ENCODE data around the gene MAMDC4.
"Not testable (repeated sequence)": the region's sequence is repeated elsewhere in the genome, so short reads cannot be mapped to it uniquely, and the experiment has no call there.

Gene MAMDC4

DNA sequence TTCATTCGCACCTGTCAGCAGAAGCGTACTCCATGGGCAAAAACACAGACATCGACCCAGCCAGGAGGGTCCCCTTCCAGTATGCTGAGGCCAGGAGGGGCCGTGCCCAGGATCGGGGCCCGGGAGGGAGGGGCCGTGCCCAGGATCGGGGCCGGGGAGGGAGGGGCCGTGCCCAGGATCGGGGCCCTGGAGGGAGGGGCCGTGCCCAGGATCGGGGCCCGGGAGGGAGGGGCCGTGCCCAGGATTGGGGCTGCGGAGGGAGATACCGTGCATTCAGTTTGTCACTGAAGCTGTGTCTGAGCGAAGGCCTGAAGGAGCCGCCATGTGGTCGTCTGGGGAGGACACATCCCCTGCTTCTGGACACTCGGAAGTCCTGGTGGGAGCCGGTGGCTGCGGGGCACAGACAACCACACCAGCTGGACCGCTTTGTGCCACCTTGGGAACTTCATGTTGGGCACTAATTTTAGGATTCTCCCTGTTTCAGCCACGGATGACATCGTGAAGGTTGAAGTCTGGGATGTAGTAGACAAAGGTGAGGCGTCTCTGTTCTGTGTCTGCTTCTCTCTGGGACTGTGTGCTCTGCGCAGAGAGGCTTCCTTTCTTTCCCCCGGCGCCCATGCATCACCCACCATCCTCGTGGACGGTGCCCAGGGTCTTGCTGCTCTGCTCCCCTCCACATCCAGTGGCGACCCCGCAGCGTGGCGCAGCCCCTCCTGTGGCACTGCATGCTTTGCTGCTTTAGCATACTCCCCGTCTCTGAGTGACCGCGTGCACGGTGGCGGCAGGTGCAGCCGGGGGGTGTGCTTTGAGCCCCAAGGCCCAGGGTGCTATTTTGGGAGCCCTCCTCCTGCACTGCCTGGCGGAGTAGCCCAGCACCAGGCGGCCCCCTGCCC, 26.6 kb upstream of the MAMDC4 start:
- no peak for DNase-seq

DNA sequence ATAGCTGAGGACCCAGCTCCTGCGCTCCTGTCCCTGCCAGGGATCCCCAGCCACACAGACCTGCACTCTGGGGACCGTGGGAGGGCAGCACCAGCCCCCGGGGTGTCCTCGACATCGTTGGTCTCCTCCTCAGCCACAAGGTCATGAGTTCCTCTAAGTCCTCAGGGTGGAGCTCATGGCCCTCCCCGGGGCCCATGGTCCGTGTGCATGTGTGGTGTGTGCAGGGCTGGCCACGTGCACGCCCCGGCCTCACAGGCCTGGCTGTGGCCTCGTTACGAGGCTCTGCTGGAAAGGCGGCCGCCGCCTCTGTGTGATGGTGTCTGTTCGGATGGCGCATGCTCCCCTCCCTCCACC, 26.0 kb upstream of the MAMDC4 start:
- DNase-seq: no peak

DNA sequence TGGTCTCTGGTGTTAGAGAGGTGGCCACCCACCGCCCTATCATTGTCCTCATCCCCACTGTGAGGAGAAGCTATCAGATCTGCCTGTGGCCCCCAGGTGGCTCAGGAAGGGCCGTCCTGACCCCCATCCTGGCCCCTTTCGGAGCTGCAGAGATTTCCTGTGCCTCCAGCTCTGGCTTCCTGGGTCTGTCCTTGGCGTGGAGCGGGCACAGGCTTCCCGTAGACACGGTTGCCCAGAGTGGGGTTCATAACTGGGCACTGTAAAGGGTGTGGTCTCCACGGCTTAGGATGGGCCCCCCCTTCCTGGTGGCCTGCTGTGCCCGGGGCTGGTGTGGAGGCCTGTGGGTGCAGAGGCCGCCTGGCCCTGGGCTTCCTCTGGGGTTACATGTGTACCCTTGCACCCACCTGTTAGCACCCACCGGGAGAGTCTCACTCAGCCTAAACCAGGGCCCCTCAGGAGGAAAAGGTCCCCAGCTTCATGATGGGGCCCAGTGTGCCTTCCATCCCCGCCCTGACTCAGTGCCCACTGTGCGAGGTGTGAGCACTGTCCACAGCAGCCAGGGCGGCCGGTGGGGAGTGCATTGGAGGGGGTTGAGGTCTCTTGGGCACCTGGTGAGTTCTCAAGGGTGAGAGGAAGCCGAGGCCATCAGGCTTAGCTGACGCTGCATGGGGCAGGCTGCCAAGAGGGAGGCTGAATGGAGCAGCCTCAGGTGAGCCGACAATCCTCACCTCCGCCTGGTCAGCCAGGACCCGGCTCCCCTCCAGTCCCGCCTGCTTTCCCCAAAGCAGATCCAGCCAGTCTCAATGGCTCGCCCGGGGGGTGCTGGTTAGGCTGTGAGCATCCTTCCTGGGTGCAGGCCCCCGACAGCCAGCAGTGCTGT, 25.2 kb upstream of the MAMDC4 start:
- no peak for DNase-seq

DNA sequence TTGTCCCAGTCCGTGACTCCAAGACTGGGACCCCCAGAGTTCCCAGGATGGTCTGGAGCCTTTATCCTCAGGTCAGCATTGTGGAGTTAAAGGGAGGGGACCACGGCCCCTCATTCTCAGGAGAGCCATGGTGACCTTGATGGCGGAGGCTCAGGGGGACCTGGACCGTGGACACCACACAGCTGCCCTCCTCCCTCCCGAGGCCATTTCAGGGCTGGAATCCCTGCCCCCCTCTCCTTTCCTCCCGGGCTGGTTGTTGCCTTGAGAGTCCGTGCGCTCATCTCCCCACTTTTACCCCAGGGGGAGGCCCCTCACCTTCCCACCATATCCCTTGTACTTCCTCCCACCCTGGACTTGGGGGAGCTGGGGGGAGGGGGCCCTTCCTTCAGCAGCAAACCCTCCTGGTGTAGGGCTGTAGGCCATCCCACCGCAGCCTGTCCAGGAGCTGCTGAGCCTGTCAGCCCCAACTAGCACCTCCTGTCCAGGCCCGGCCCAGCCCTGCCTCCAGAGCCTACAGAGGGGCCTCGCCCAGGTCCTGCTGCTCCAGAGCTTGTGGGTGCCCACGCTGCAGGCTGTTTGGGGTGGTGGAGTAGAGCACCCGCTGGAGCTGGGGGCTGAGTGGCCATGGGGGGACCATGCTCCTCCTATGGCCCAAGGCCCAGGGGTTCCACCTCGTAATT, 24.2 kb upstream of the MAMDC4 start:
- no peak for DNase-seq

DNA sequence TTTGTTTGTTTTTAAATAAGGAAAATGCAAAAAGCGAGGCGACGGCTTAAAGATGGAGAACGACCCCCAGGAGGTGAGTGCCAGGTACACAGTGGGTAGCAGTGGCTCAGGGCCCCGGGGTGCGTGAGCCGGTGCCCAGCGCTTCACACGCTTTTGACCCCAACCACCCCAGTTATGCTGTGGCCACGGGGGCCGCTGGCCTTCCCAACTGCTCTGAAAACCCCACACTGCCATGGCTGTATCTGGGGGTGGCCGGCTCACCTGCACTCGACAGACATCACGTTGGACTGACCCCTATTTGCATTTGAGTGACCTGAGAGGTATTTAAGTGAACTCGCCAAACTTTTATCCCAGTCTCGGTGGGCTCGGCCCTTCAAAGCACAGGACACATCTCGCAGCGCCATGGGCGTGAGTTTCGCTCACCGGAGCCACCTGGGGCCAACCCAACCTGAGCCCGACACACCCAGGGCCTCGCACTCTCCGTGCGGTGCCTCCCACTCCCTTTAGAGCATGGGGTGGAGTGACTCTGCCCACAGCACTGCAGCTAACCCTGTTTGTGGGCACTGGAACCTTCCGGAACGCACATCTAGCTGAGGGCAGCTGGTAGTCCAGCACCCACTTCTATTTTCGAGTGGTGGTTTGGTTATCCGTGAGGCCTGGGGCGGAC, 23.5 kb upstream of the MAMDC4 start:
- DNase-seq: no peak

DNA sequence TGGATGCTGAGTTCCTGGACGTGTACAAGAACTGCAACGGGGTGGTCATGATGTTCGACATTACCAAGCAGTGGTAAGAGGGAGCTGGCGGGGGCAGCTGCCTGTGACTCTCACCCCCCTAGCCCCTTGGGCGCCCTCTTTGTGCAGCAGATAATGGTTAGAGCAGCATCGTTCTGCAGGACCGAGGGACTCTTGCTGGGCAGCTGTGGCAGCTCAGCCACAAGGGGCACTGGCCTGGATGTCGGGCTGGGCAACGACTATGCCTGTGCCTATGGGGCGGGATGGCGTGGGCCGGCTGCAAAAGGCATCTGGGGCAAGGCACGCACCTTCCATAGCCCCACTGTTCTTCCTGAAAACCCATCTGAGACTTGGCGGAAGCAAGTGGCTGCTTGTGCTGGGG, 22.7 kb upstream of the MAMDC4 start:
- no peak for DNase-seq

DNA sequence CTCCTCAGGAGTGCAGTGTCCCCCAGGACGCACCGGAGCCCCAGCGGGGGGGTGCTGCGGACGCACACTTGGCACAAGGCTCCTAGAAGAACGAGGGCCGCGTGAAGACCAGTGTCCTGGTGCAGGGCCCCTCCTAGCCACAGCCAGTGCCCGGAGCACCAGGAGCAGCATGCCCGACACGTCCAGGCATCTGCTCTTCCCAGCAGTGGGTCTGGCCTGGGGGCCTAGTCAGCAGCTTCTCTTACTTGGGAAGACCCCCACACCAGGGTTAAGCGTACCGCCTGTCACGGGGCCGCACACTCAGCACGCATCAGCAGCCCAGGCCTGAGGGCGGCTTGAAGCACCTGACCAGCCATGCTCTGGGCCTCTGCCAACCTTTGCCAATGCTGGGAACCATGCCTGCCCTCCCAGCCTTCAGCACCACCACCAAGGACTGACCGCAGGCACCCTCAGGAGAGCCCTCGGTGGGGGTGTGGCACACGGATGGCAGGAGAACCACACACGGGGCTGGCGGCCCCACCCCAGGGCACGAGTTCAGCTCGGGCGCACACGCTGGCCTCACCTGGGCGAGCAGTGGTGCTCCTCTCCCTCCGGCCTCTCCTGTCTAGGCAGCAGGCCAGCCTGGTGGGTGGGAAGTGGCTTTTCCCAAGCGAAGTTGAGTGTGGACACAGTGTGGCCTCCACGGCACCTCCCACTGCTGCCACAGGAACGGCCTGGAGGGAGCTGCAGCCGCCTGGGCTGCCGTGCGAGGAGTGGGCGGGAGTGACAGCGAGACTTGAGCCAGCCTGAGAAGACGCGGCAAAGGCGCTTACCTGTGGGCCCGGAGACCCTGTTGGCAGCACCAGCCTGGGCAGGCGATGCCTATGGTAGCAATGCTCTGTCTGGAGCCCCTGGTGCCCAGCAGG, 21.9 kb upstream of the MAMDC4 start:
- DNase-seq: no peak

DNA sequence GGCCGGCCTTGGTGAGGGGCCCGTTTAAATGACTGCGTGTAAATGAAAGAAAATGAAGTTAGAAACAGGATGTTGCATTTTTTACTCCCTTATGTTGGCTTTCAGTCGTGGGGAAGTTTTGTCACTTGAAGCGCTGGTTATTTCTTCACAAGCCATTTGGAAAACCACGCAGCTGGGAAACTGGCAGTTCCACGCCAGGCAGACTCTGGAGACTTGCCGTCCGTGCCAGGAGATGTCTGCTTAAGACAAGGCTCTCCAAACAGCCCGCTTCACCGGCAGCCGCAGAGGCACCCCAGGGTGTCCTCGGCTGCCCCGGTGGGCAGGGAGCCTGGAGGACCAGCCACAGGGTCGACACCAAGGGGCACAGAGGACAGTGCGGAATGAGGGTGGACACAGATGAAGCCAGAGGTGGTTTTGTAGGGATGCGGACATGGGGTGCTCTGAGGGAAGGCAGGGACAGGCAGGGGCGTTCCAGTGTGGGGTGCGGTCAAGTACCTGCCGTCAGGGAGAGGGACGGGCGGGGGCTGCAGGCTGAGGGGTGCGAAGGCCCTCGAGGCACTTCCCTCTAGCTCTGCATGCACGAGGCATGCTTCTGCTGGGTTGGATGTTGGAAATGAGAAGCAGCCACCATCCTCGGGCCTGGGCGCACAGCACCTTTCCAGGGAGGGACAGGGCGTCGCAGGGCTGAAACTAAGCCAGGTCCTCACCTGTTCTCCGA, 21.0 kb upstream of the MAMDC4 start:
- no peak for DNase-seq

DNA sequence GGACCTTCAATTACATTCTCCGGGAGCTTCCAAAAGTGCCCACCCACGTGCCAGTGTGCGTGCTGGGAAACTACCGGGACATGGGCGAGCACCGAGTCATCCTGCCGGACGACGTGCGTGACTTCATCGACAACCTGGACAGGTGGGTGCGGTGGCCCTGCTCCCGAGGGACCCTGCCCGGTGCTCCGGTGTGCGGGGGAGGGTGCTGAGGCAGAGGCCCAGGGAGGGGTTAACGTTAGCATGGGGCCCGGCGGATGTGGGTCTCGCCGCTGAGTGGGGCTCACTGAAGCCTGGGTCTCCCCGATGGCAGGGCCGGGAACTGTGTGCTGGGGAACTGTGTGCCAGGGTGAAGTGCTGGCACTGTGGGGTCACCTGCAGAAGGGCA, 20.4 kb upstream of the MAMDC4 start:
- DNase-seq: no peak

DNA sequence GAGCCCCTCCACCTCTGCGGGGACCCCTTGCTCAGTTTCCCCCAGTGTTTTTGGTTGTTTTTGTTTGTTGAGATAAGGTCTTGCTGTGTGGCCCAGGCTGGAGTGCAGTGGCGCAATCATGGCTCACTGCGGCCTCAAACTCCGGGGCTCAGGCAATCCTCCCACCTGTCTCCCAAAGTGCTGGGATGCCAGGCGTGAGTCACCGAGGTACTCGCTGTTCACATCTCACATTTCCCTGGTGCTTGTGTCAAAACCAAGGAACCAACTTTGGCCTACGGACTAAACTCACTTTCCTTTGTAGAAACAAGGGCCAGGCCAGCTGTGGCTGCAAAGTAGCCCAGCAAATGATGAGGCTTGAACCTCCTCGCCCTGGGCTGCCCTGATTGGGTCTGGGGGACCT, 19.6 kb upstream of the MAMDC4 start:
- DNase-seq: no peak

DNA sequence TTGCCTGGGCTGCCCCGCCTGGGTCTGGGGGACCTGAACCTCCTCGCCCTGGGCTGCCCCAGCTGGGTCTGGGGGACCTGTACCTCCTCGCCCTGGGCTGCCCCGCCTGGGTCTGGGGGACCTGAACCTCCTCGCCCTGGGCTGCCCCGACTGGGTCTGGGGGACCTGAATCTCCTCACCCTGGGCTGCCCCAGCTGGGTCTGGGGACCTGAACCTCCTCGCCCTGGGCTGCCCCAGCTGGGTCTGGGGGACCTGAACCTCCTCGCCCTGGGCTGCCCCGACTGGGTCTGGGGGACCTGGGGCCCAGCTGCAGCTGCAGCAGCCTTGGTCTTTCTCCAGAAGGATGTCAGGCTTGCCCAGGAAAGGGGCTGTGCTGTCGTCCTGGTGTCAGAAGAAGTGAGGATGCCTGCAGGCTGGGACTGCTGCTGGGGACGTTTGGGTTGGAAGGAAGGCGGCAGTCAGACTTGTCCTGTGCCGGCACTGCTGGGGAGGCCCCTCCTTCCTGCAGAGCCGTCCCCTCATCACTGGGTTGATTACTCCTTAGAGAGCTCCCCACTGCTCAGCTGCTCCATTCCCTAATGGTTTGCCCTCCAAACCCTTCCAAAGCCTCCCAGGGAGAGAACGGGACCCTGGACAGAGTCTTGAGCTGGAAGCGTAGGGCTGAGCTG, 18.6 kb upstream of the MAMDC4 start:
- DNase-seq: not testable (repeated sequence)

DNA sequence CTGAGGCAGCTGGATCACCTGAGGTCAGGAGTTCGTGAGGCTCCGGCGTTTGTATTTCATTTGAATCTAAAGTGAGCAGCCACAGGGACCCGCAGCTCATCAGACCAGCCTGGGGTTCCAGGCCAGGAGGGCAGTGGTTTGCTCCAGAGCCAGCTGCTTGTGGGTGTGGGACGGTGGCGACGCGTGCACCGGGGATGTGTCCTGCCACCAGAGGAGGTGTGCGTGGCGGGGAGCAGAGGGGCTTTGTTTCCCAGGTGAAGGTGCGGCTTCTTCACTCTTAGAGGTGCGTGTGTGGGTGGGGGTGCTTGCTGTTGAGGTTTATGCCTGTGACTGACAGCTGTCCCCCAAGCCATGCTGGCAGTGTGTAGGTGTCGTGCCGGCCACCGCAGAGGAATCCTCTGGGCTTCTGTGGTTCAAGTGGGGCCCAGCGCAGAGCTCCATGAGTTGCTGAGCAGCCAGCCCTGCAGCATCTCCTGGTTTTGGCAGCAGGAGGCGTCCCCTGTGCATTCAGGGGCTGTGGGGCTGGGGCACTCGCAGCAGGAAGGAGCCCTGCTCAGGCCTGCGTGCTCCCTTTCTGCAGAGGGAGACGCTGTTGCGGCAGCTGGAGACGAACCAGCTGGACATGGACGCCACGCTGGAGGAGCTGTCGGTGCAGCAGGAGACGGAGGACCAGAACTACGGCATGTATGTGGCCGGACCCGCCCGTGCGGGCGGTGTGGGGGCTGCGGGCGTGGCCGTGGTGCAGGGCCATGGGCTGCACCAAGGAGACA, 16.8 kb upstream of the MAMDC4 start:
- DNase-seq: no peak

DNA sequence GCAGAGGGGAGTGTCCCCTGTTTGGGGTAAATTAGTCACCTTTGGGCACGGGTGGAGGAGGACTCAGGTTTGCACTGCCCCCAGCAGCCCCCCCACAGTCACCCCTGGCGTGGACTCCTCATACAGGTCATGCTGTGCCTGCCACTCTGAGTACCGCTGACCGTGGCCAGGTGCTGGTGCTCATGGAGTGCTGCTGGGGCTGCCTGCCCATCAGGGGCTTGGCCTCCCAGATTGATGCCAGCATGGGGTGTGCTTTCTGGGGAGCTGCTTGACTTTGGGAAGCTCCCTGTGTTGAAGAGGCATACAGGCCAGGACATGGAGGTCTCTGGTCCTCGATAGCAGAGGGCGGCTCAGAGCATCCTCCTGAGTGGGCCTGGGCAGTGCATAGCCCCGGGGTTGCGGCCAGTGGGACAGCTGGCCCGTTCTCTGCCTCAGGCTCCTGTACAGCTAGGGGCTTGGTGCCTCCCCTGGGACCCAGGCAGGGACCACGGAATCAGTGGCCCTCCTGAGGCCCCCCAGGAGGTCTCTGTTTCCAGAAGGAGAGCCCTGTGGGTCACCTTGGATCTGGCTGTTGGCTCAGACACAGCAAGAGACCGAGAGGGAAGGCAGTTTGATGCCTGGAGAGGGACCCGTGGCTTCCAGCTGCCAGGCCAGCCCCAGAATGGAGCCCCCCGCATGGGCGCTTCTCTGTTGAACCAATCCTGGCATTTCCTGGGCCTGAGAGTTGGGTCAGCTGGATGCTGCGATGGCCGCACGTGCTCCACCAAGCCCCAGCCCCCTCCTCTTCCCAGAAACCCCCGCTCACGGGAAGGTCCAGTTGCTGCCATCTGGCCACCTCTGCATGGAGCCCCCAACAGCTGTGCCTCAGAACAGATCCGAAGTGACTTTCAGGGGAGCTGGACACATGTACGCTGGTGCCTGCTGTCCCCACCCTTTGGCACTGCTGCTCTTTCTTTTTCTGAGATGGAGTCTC, 15.9 kb upstream of the MAMDC4 start:
- no peak for DNase-seq

DNA sequence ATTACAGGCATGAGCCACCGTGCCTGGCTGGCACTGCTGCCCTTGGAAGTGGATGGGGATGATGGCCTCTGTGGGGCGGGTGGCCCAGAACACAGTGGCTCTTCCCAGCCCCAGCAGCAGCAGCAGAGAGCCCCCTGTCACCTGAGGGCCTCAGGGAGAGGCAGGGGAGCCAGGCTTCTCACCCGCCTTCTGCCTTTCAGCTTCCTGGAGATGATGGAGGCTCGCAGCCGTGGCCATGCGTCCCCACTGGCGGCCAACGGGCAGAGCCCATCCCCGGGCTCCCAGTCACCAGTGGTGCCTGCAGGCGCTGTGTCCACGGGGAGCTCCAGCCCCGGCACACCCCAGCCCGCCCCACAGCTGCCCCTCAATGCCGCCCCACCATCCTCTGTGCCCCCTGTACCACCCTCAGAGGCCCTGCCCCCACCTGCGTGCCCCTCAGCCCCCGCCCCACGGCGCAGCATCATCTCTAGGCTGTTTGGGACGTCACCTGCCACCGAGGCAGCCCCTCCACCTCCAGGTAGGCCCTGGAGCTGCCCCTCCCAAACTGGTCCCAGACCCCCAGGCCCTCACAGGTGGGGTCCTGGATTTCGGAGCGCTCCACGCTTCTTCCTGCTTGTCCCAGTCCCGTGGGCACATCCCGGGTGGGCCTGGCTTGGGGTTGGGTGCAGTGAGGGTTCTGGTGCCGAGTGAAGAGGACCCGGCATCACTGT, 14.8 kb upstream of the MAMDC4 start:
- no peak for DNase-seq

DNA sequence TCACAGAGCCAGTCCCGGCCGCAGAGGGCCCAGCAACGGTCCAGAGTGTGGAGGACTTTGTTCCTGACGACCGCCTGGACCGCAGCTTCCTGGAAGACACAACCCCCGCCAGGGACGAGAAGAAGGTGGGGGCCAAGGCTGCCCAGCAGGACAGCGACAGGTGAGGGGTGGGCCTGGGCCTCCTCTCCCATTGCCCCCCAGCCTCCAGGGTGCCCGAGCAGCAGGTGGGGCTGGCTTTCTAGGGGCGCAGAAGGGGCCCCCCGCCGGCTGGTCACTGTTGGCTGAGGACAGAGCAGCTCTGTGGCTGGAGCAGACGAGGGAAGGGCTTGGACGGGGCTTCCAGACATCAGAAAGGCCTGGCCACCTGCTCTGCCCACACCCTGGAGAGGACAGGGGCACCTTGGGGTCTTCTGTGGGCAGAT, 14.3 kb upstream of the MAMDC4 start:
- not testable (repeated sequence) for DNase-seq

DNA sequence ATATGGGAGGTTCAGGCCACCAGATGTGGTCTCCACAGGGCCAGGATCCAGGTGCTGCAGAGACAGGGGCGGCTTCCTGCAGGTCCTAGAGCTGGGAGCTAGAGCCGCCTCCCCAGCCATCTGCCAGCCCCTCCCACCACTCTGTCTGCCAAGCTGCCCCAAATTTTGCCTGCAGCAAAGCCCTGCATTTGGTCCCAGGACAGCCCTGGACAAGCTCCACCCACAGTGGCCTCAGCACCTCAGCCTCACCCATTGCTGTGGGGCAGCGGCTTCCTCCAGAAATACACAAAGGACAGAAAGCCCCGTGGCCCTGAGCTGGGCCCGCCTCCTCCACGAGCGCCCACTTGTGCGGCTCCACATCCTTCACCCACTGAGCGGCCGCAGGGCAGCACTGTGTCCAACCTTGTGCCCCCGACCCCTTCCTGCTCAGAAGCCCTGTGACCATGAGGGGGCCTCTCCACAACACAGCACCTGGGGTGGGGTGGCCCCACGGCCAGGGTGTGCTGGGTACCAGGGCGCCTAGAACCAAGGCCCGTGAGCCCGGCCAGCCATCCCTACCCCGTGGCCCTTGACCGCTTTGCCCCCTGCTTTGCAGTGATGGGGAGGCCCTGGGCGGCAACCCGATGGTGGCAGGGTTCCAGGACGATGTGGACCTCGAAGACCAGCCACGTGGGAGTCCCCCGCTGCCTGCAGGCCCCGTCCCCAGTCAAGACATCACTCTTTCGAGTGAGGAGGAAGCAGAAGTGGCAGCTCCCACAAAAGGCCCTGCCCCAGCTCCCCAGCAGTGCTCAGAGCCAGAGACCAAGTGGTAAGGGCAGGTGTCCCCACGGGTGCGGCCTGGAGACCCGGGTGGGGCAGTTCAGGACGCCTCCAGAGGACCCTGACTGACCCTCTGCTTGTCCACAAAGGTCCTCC, 13.6 kb upstream of the MAMDC4 start:
- DNase-seq: no peak
